HCT116 (cell line): ENCODE measurements around the gene CAP2. TPM values are rescaled to one million over a fixed set of nuclear protein-coding genes. Genes with fewer than 3 reads are reported as not detected.

Experiments
- ATAC-seq: fragments of 200-7000 bp; cut with Tn5 transposase; 2 replicates; pipeline ENCODE4 v1.9.1; 2020; ENCODE audit warnings: mild to moderate bottlenecking, moderate library complexity
- BruUV-seq: library from RNA; stranded (reverse); fragments of 400-500 nt; replicated peaks from 2 replicates; lab custom pipeline; 2021; lab: Mats Ljungman, UMichigan
- CTCF ChIA-PET: fragments of 300-600 bp; sonication (Branson Sonifier 250); formaldehyde crosslinking; loops from one replicate; lab custom pipeline; 2021; ENCODE audit warnings: antibody characterized with exemption; lab: Charles Lee
- POLR2A ChIA-PET: fragments of 300-600, 350-600 bp; sonication (Branson Sonifier 250); formaldehyde crosslinking; loops from one replicate; lab custom pipeline; 2021; ENCODE audit warnings: antibody characterized with exemption; lab: Charles Lee
- RAD21 ChIA-PET, 2 experiments: fragments of 300-600 bp; sonication (Branson Sonifier 250); formaldehyde crosslinking; loops; one replicate each; lab custom pipeline; 2023; ENCODE audit warnings: low total read pairs in 2 of 2; ENCODE audit not compliant: uncharacterized antibody in 2 of 2, unreplicated experiment in 2 of 2, low non-redundant PET in 1 of 2; lab: Charles Lee
- DNase-seq: peaks from one replicate; pipeline ENCODE4 v3.0.0-alpha.2; 2010; ENCODE audit warnings: low read depth, low spot score
- H2AFZ ChIP-seq: fragments of 200-600 bp; shearing (Covaris generic), sonication (generic); 2 replicates; pipeline ENCODE4 v1.6.1; 2017; ENCODE audit warnings: low read depth, mixed run types, mixed read lengths, antibody characterized with exemption, low read length; ENCODE audit not compliant: poor library complexity, severe bottlenecking
- H3K27ac ChIP-seq: 2 replicates; pipeline ENCODE4 v1.5.1; 2012; ENCODE audit warnings: low read depth, low read length
- H3K27me3 ChIP-seq: fragments of 200-600 bp; sonication (generic); 2 replicates; pipeline ENCODE4 v1.6.1; 2016; ENCODE audit warnings: mixed run types, low read length, mixed read lengths; ENCODE audit not compliant: insufficient read depth
- H3K36me3 ChIP-seq, 2 experiments: fragments of 200-500 bp in 1 of 2; fragments of 200-600 bp in 1 of 2; sonication (Bioruptor generic) in 1 of 2; sonication (generic) in 1 of 2; 2 replicates each; pipeline versions ENCODE4 v1.5.1 to v1.6.1; 2014 to 2016; ENCODE audit warnings: low read length in 2 of 2, inconsistent platforms in 1 of 2, mixed read lengths in 1 of 2, mixed run types in 1 of 2; ENCODE audit not compliant: insufficient read depth in 2 of 2, control insufficient read depth in 1 of 2
- H3K4me1 ChIP-seq, 2 experiments: fragments of 200-600 bp in 1 of 2; sonication (generic) in 1 of 2; 2 replicates each; pipeline versions ENCODE4 v1.5.1 to v1.6.1; 2012 to 2017; ENCODE audit warnings: low read length in 2 of 2, inconsistent platforms in 1 of 2, mild to moderate bottlenecking in 1 of 2, mixed read lengths in 1 of 2, mixed run types in 1 of 2, moderate library complexity in 1 of 2; ENCODE audit not compliant: insufficient read depth in 2 of 2, control insufficient read depth in 1 of 2
- H3K4me2 ChIP-seq: fragments of 200-600 bp; sonication (generic); 2 replicates; pipeline ENCODE4 v1.6.1; 2017; ENCODE audit warnings: mixed run types, low read length, mixed read lengths
- H3K4me3 ChIP-seq, 2 experiments: fragments of 200-600 bp in 1 of 2; sonication (generic) in 1 of 2; replicated peaks in 1 of 2; 2 replicates each; pipeline ENCODE4 v1.5.1; 2011 to 2016; ENCODE audit warnings: low read length in 2 of 2, control low read depth in 1 of 2, low read depth in 1 of 2, mild to moderate bottlenecking in 1 of 2, mixed read lengths in 1 of 2, mixed run types in 1 of 2
- H3K79me2 ChIP-seq: fragments of 200-600 bp; sonication (generic); 2 replicates; pipeline ENCODE4 v1.6.1; 2017; ENCODE audit warnings: mild to moderate bottlenecking, mixed run types, low read length, moderate library complexity, mixed read lengths; ENCODE audit not compliant: insufficient read depth
- H3K9ac ChIP-seq: fragments of 200-600 bp; sonication (generic); 2 replicates; pipeline ENCODE4 v1.6.1; 2016; ENCODE audit warnings: low read length, mixed read lengths
- H3K9me2 ChIP-seq: fragments of 200-600 bp; sonication (generic), shearing (Covaris generic); 2 replicates; pipeline ENCODE4 v1.6.1; 2017; ENCODE audit warnings: mixed run types, mild to moderate bottlenecking, moderate library complexity; ENCODE audit not compliant: insufficient read depth
- H3K9me3 ChIP-seq, 2 experiments: fragments of 200-500 bp in 1 of 2; fragments of 200-600 bp in 1 of 2; sonication (Bioruptor generic) in 1 of 2; sonication (generic) in 1 of 2; 2 replicates each; pipeline ENCODE4 v1.6.1; 2014 to 2017; ENCODE audit warnings: low read length in 2 of 2, mixed read lengths in 2 of 2, inconsistent platforms in 1 of 2, low read depth in 1 of 2, mild to moderate bottlenecking in 1 of 2, mixed run types in 1 of 2, moderate library complexity in 1 of 2; ENCODE audit not compliant: control insufficient read depth in 1 of 2, insufficient read depth in 1 of 2
- H4K20me1 ChIP-seq: fragments of 200-600 bp; sonication (generic), shearing (Covaris generic); 2 replicates; pipeline ENCODE4 v1.6.1; 2017; ENCODE audit warnings: mixed run types, mild to moderate bottlenecking, moderate library complexity; ENCODE audit not compliant: insufficient read depth
- ATF3 ChIP-seq: IDR thresholded peaks from 2 replicates; pipeline ENCODE4 v1.6.1; 2012
- CBX3 ChIP-seq: IDR thresholded peaks from 2 replicates; pipeline ENCODE4 v1.6.1; 2012; ENCODE audit warnings: low read depth
- CEBPB ChIP-seq: IDR thresholded peaks from 2 replicates; pipeline ENCODE4 v1.6.1; 2012; ENCODE audit warnings: low read depth
- CTCF ChIP-seq, 3 experiments: fragments of 200-600 bp in 1 of 3; sonication (generic) in 1 of 3; IDR thresholded peaks in 2 of 3; conservative IDR thresholded peaks in 1 of 3; 2 replicates each; pipeline ENCODE4 v1.5.1; 2012 to 2017; ENCODE audit warnings: low read depth in 2 of 3, low read length in 2 of 3, antibody characterized with exemption in 1 of 3, borderline replicate concordance in 1 of 3, control low read depth in 1 of 3, mild to moderate bottlenecking in 1 of 3, mixed read lengths in 1 of 3, mixed run types in 1 of 3, moderate library complexity in 1 of 3; ENCODE audit not compliant: insufficient read depth in 1 of 3
- FOSL1 ChIP-seq: IDR thresholded peaks from 2 replicates; pipeline ENCODE4 v1.6.1; 2012; ENCODE audit warnings: low read depth
- JUND ChIP-seq: IDR thresholded peaks from 2 replicates; pipeline ENCODE4 v1.6.1; 2012
- POLR2A ChIP-seq: IDR thresholded peaks from 2 replicates; pipeline ENCODE4 v1.7.0; 2011; ENCODE audit warnings: borderline replicate concordance; ENCODE audit not compliant: insufficient read depth, insufficient read length; ENCODE audit errors: extremely low read depth
- POLR2AphosphoS5 ChIP-seq: IDR thresholded peaks from 2 replicates; pipeline ENCODE4 v1.6.1; 2011; ENCODE audit warnings: mild to moderate bottlenecking, low read depth, low read length, moderate library complexity
- SP1 ChIP-seq: IDR thresholded peaks from 2 replicates; pipeline ENCODE4 v1.6.1; 2012; ENCODE audit warnings: low read depth
- SRF ChIP-seq: IDR thresholded peaks from 2 replicates; pipeline ENCODE4 v1.6.1; 2012; ENCODE audit warnings: low read depth
- TCF7L2 ChIP-seq: IDR thresholded peaks from 2 replicates; pipeline ENCODE4 v1.7.0; 2011; ENCODE audit warnings: borderline replicate concordance, inconsistent platforms; ENCODE audit not compliant: insufficient read depth, insufficient read length; ENCODE audit errors: extremely low read depth
- YY1 ChIP-seq: IDR thresholded peaks from 2 replicates; pipeline ENCODE4 v1.6.1; 2011; ENCODE audit warnings: low read length, low read depth, moderate library complexity, mild to moderate bottlenecking; ENCODE audit not compliant: insufficient replicate concordance; ENCODE audit errors: extremely low read depth
- ZNF274 ChIP-seq: fragments of 200-500 bp; sonication (Bioruptor generic); IDR thresholded peaks from 2 replicates; pipeline ENCODE4 v1.6.1; 2014; ENCODE audit warnings: mild to moderate bottlenecking, low read depth, low read length, inconsistent platforms
- intact Hi-C: fragments of 100-400 bp; cut with micrococcal nuclease; formaldehyde crosslinking; loops from 2 replicates; pipeline ENCODE4 v1.10.0; 2022
- total RNA-seq: library from RNA; stranded (reverse); gene quantifications from one replicate; pipeline ENCODE4 v1.2.1, GENCODE V29; 2021; ENCODE audit not compliant: unreplicated experiment
- TF ChIP-seq, protein P1 (sequence below): IDR thresholded peaks from 2 replicates; pipeline ENCODE4 v1.6.1; 2012; ENCODE audit warnings: low read depth

The CAP2 gene
- total RNA-seq, 1 experiment from 2014 or later = 3.8 TPM

DNA sequence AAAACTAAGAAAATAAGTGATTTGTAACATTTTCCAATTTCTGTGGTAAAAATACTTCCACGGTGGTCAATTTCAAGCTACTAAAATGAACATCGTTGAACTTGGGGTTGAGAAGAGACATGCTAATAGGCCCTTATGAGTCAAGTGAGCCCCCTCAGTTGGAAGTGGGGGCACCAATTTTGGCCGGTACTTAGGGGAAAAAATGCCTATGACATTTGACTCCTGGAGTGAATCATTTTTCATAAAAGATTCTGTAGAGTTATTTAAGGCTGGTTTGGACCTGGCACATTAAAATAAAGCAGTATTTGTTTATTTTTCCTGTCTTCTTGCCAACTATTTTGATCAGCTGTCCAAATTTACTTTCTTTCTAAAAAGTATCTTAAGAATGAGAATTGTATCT is 32.4 kb upstream of the CAP2 start:
- peaks cover 3 to 9% of the 10 kb centered on the region in 2 experiments; a peak in 3 of 4 replicates for H3K4me1 ChIP-seq
- H3K9ac ChIP-seq = no peak overlapping the region
- DNase-seq (no peak), ATAC-seq (no peak)
- H3K27ac ChIP-seq = no peak overlapping the region
- no peak for TF ChIP-seq SP1
- TF ChIP-seq, protein P1, sequence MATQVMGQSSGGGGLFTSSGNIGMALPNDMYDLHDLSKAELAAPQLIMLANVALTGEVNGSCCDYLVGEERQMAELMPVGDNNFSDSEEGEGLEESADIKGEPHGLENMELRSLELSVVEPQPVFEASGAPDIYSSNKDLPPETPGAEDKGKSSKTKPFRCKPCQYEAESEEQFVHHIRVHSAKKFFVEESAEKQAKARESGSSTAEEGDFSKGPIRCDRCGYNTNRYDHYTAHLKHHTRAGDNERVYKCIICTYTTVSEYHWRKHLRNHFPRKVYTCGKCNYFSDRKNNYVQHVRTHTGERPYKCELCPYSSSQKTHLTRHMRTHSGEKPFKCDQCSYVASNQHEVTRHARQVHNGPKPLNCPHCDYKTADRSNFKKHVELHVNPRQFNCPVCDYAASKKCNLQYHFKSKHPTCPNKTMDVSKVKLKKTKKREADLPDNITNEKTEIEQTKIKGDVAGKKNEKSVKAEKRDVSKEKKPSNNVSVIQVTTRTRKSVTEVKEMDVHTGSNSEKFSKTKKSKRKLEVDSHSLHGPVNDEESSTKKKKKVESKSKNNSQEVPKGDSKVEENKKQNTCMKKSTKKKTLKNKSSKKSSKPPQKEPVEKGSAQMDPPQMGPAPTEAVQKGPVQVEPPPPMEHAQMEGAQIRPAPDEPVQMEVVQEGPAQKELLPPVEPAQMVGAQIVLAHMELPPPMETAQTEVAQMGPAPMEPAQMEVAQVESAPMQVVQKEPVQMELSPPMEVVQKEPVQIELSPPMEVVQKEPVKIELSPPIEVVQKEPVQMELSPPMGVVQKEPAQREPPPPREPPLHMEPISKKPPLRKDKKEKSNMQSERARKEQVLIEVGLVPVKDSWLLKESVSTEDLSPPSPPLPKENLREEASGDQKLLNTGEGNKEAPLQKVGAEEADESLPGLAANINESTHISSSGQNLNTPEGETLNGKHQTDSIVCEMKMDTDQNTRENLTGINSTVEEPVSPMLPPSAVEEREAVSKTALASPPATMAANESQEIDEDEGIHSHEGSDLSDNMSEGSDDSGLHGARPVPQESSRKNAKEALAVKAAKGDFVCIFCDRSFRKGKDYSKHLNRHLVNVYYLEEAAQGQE = no peak
- no peak for TF ChIP-seq POLR2AphosphoS5
- no peak for TF ChIP-seq FOSL1
- no peak for TF ChIP-seq JUND
- TF ChIP-seq CTCF (IDR thresholded peaks at IDR 0.05 in 2 of 3, conservative IDR thresholded peaks at IDR 0.05 in 1 of 3; ENCODE audit: borderline replicate concordance in 1 of 3, insufficient read depth in 1 of 3, low read depth in 2 of 3, low read length in 2 of 3) = no peak
- no peak for TF ChIP-seq ATF3
- TF ChIP-seq POLR2A = no peak
- no peak for TF ChIP-seq TCF7L2
- TF ChIP-seq CBX3 = no peak
- no peak for TF ChIP-seq ZNF274
- no peak for TF ChIP-seq SRF
- no peak for TF ChIP-seq YY1
- TF ChIP-seq CEBPB = no peak
- H3K27me3 ChIP-seq = no peaks in the 10 kb centered on the region
- no peaks in the 10 kb centered on the region for H4K20me1 ChIP-seq
- H3K9me2 ChIP-seq = no peaks in the 10 kb centered on the region
- no peak overlapping the region for H3K4me2 ChIP-seq
- no TSS peak for BruUV-seq
- no peak overlapping the region for H3K4me3 ChIP-seq
- no peak overlapping the region for H2AFZ ChIP-seq
- no peaks in the 10 kb centered on the region for H3K36me3 ChIP-seq
- no peaks in the 10 kb centered on the region for H3K9me3 ChIP-seq
- H3K79me2 ChIP-seq = no peaks in the 10 kb centered on the region
- intact Hi-C loops = no loop called here
- CTCF ChIA-PET = no interaction called here
- POLR2A ChIA-PET = no interaction called here
- RAD21 ChIA-PET = interaction anchor here in 1 of 2 experiments (0.6 kb wide), 1 partner anchor 128 kb away, joined by 4 read pairs; no protein-coding TSS in a partner anchor
